Dendritic cell treated with granulocyte-macrophage colony-stimulating factor and Interleukin-4, amounts not matched to agents 40 ng/mL and 50 ng/mL, for 4 days (primary cell): ENCODE measurements around the gene SEC22C.
"Not testable (repeated sequence)": the region's sequence is repeated elsewhere in the genome, so short reads cannot be mapped to it uniquely, and the experiment has no call there.

Experiments
- H3K27ac Mint-ChIP-seq: one replicate; pipeline ENCODE4 v1.8.0; 2022; ENCODE audit warnings: mild to moderate bottlenecking, mixed read lengths
- H3K27me3 Mint-ChIP-seq: one replicate; pipeline ENCODE4 v1.8.0; 2022; ENCODE audit warnings: mild to moderate bottlenecking, mixed read lengths
- H3K36me3 Mint-ChIP-seq: one replicate; pipeline ENCODE4 v1.8.0; 2022; ENCODE audit warnings: low read depth, mixed read lengths
- H3K4me1 Mint-ChIP-seq: one replicate; pipeline ENCODE4 v1.8.0; 2022; ENCODE audit warnings: low read depth, mixed read lengths
- H3K4me3 Mint-ChIP-seq: one replicate; pipeline ENCODE4 v1.8.0; 2022; ENCODE audit warnings: mild to moderate bottlenecking, moderate library complexity, mixed read lengths
- H3K9me3 Mint-ChIP-seq: one replicate; pipeline ENCODE4 v1.8.0; 2022; ENCODE audit warnings: mixed read lengths
- intact Hi-C: fragments of 100-400 bp; cut with micrococcal nuclease; formaldehyde crosslinking; loops from one replicate; pipeline ENCODE4 v1.15.0; 2022

Gene SEC22C

GRCh38 chr3:42557854-42558253 lies 23.9 kb downstream of the SEC22C start:
- Mint-ChIP-seq H3K27ac (no peak overlapping the region), H3K4me3 (no peak overlapping the region), H3K4me1 (no peaks in the 10 kb centered on the region), H3K27me3 (no peaks in the 10 kb centered on the region), H3K36me3 (peaks cover 90% of the 10 kb centered on the region), H3K9me3 (no peaks in the 10 kb centered on the region)
- intact Hi-C loops, result no loop called here

DNA sequence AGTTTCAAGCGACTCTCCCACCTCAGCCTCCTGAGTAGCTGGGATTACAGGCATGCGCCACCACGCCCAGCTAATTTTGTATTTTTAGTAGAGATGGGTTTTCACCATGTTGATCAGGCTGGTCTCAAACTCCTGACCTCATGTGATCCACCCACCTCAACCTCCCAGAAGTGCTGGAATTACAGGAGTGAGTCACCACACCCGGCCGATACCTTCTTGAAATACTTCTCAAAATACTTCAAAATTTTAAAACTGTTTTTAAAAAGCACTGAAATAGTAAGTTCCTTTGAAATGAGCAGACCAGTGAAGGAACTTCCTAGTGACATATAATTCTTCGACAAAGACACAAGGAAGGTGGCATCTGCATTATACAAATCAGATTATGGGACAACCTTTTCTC lies 24.9 kb downstream of the SEC22C start:
- H3K9me3 Mint-ChIP-seq, H3K27me3 Mint-ChIP-seq, H3K4me3 Mint-ChIP-seq, H3K27ac Mint-ChIP-seq, H3K4me1 Mint-ChIP-seq, intact Hi-C loops: not testable (repeated sequence)
- peaks cover 88% of the 10 kb centered on the region for H3K36me3 Mint-ChIP-seq

GRCh38 chr3:42556089-42556632 lies 25.6 kb downstream of the SEC22C start:
- Mint-ChIP-seq H3K27ac (no peak overlapping the region), H3K4me3 (no peak overlapping the region), H3K4me1 (no peaks in the 10 kb centered on the region), H3K27me3 (no peaks in the 10 kb centered on the region), H3K36me3 (peaks cover 88% of the 10 kb centered on the region), H3K9me3 (no peaks in the 10 kb centered on the region)
- intact Hi-C loops, result no loop called here

- Mint-ChIP-seq H3K27ac (no peak overlapping the region), H3K27me3 (no peaks in the 10 kb centered on the region), H3K36me3 (peaks cover 87% of the 10 kb centered on the region), H3K9me3 (no peaks in the 10 kb centered on the region), H3K4me1 (no peaks in the 10 kb centered on the region), H3K4me3 (no peak overlapping the region)
- intact Hi-C loops, result no loop called here
These were observed 28.9 kb downstream of the SEC22C start for GRCh38 chr3:42552830-42553229.

DNA sequence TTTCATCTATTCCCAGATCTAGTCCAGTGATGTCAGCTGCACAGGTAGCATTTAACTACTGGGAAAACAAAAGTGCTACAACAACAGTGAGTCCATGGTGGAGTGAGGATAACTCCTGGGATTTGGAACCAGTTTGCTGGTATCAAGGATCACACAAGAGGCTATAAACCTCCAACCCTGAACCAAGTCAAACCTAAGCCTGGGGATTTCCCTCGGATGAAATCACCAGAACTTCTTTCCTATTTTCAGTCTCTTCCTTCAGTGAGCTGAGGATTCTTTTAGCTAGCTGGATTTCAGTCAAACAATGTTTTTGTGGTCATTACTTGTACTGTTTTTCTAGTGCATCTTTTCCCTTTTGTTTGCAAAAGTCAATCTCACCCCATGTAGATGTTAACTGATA lies 31.5 kb downstream of the SEC22C start:
- H3K36me3 Mint-ChIP-seq, result peaks cover 75% of the 10 kb centered on the region

DNA sequence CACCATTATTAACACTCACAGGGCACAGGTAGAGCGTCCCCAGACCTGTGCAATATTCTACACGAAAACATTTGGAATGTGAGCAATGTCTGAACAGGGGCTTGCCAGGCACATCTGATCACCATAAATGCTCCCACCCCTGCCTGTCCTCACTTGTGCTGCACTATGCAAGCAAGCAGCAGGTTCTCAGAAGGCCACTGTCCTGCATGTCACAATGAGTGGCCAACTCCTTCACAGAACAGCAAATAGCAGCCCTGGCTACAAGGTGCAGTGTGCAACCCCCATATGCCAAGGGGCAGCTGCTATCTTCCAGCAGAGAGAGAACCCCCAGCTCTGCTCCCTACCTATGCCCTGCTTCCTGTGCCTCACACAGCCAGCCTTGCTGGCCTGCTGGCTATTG lies 32.6 kb downstream of the SEC22C start:
- intact Hi-C loops, result loop anchor here (10.0 kb wide), 1 partner anchor 654 kb away; no protein-coding TSS in a partner anchor

More for the DNA sequence above, 31.5 kb downstream of the SEC22C start:
- H3K27me3 Mint-ChIP-seq, result no peaks in the 10 kb centered on the region
- no peak overlapping the region for H3K4me3 Mint-ChIP-seq
- H3K27ac Mint-ChIP-seq, result no peak overlapping the region
- H3K4me1 Mint-ChIP-seq, result no peaks in the 10 kb centered on the region
- H3K9me3 Mint-ChIP-seq, result no peaks in the 10 kb centered on the region
- intact Hi-C loops, result no loop called here

GRCh38 chr3:42547401-42547945 lies 34.3 kb downstream of the SEC22C start:
- Mint-ChIP-seq H3K27me3 (no peaks in the 10 kb centered on the region), H3K4me1 (peaks cover 5% of the 10 kb centered on the region), H3K4me3 (no peak overlapping the region), H3K27ac (no peak overlapping the region), H3K9me3 (no peaks in the 10 kb centered on the region), H3K36me3 (peaks cover 50% of the 10 kb centered on the region)
- intact Hi-C loops, result loop anchor here (10.0 kb wide), 1 partner anchor 653 kb away; no protein-coding TSS in a partner anchor

More for the DNA sequence above, 32.6 kb downstream of the SEC22C start:
- Mint-ChIP-seq H3K27ac (no peak overlapping the region), H3K4me3 (no peak overlapping the region), H3K4me1 (no peaks in the 10 kb centered on the region), H3K36me3 (peaks cover 66% of the 10 kb centered on the region), H3K27me3 (no peaks in the 10 kb centered on the region), H3K9me3 (no peaks in the 10 kb centered on the region)

DNA sequence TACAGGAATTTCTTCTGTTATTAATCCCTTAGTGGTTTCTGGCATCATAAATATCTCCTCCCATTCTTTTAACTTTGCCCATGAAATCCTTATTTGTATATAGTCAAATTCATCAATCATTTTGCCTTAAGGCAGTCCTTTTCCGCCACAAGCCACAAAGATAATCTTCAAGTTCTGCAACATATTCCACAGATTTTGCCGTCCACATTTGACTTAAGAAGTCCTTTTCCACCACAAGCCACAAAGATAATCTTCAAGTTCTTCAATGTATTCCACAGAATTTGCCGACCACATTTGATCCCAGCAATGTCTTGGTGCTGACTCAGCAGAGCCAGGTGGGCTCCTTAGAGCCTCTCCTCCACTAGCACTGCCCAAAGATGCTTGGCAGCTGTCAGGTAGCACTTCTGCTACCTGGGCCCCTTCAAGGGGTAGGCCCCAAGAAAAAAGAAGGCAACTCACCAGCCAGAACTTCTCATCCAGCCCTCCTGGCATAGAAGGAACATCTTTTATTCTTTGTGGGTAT lies 35.0 kb downstream of the SEC22C start:
- intact Hi-C loops, result loop anchor here (10.0 kb wide), 1 partner anchor 652 kb away; no protein-coding TSS in a partner anchor
- no peaks in the 10 kb centered on the region for H3K9me3 Mint-ChIP-seq
- H3K4me3 Mint-ChIP-seq, result no peak overlapping the region
- no peaks in the 10 kb centered on the region for H3K27me3 Mint-ChIP-seq
- H3K27ac Mint-ChIP-seq, result no peak overlapping the region
- peaks cover 44% of the 10 kb centered on the region for H3K36me3 Mint-ChIP-seq
- H3K4me1 Mint-ChIP-seq, result peaks cover 5% of the 10 kb centered on the region

- Mint-ChIP-seq H3K9me3 (no peaks in the 10 kb centered on the region), H3K27me3 (no peaks in the 10 kb centered on the region), H3K36me3 (peaks cover 32% of the 10 kb centered on the region), H3K4me1 (peaks cover 5% of the 10 kb centered on the region), H3K4me3 (no peak overlapping the region), H3K27ac (no peak overlapping the region)
- intact Hi-C loops, result loop anchor here (10.0 kb wide), 1 partner anchor 651 kb away; no protein-coding TSS in a partner anchor
These were observed 36.4 kb downstream of the SEC22C start for GRCh38 chr3:42545284-42545900.

DNA sequence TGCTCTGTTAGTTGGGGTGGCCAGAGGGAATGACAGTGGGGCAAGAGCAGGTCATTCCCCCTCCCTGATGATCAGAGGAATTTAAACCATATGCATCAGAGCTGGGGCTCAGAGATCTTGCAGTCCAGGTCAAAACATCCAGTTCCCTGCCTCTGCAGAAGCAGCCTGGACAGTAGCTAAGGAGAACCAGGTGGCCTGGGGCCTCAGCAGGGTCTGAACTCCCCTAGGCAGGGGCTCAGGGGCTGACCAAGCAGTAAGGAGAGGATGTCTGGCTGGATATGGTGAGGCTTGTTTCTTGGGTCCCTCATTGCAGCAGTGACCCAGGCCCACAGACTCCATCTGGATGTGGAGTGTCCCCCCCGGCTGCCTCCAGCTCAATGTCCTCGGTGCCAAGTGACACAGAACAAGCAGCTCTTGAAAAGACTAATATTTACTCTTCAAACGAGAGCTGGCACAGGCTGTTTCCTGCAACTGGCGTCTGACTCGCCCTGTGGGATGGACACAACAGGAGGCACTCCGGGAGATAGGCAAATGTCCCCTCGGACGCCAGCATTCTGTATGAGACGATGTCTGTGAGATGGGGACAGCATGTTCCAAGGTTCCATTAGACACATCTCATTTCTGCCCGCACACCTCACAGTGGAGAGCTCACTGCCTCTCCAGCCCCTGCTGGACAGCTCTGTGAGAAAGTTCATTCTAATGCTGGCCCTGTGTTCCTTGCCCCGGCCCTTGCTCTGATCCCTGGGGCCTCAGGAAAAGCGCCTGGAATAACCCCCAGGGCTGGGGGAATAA lies 37.1 kb downstream of the SEC22C start:
- no peak overlapping the region for H3K4me3 Mint-ChIP-seq
- H3K4me1 Mint-ChIP-seq, result peaks cover 5% of the 10 kb centered on the region
- H3K36me3 Mint-ChIP-seq, result peaks cover 28% of the 10 kb centered on the region
- intact Hi-C loops, result loop anchor here (5.0 to 10.0 kb wide), 3 partner anchors 297 to 650 kb away; no protein-coding TSS in a partner anchor
- H3K27me3 Mint-ChIP-seq, result no peaks in the 10 kb centered on the region
- no peaks in the 10 kb centered on the region for H3K9me3 Mint-ChIP-seq
- no peak overlapping the region for H3K27ac Mint-ChIP-seq

DNA sequence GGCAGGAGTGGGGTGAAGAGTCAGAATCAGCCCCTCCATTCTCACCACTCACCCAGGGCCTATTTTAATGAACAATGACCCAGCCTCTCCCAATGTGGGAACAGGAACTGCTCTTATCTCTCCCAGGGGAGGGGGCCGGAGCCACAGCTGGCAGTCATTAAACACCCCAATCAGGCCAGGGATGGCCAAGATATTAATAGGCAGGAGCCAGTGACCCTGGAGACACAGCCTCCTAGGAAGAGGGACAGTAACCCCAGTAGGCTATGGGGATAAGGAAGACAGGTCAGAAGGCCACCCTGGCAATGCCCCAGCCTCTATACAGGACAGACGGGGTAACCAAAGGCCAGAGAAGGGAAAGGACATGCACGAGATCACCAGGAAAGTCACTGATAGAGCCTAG lies 40.7 kb downstream of the SEC22C start:
- intact Hi-C loops, result loop anchor here (5.0 to 10.0 kb wide), 3 partner anchors 294 to 646 kb away; no protein-coding TSS in a partner anchor
- Mint-ChIP-seq H3K27ac (no peak overlapping the region), H3K9me3 (no peaks in the 10 kb centered on the region), H3K27me3 (peaks cover 5% of the 10 kb centered on the region), H3K36me3 (peaks cover 4% of the 10 kb centered on the region), H3K4me3 (no peak overlapping the region), H3K4me1 (peaks cover 5% of the 10 kb centered on the region)

GRCh38 chr3:42539871-42540714 lies 41.7 kb downstream of the SEC22C start:
- Mint-ChIP-seq H3K36me3 (no peaks in the 10 kb centered on the region), H3K4me1 (peaks cover 7% of the 10 kb centered on the region), H3K4me3 (no peak overlapping the region), H3K27ac (no peak overlapping the region), H3K27me3 (peaks cover 5% of the 10 kb centered on the region), H3K9me3 (no peaks in the 10 kb centered on the region)
- intact Hi-C loops, result loop anchor here (1.0 to 10.0 kb wide), 4 partner anchors 38 to 645 kb away; partner anchors contain the start of gene VIPR1

GRCh38 chr3:42537350-42537749 lies 44.4 kb downstream of the SEC22C start:
- no peak overlapping the region for H3K4me3 Mint-ChIP-seq
- no peaks in the 10 kb centered on the region for H3K36me3 Mint-ChIP-seq
- peaks cover 5% of the 10 kb centered on the region for H3K27me3 Mint-ChIP-seq
- H3K4me1 Mint-ChIP-seq, result peaks cover 17% of the 10 kb centered on the region
- no peaks in the 10 kb centered on the region for H3K9me3 Mint-ChIP-seq
- intact Hi-C loops, result no loop called here
- no peak overlapping the region for H3K27ac Mint-ChIP-seq
